Spinal cord (tissue), 10 donors: ENCODE data around the gene JADE2. TPM values are rescaled to one million over a fixed set of nuclear protein-coding genes. Genes with fewer than 3 reads are reported as not detected.

Experiments used
- DNase-seq, 6 donors: peaks; one replicate each; pipeline versions ENCODE4 v3.0.0 to v3.0.0-alpha.2; 2013 to 2015; ENCODE audit warnings: low spot score in 6 of 6, low read depth in 4 of 6
- H3K27ac ChIP-seq: one replicate; pipeline ENCODE4 v1.5.1; 2013; ENCODE audit warnings: low read depth, low read length, control low read depth
- H3K27me3 ChIP-seq: one replicate; pipeline ENCODE4 v1.6.1; 2013; ENCODE audit warnings: low read length; ENCODE audit not compliant: control insufficient read depth, insufficient read depth
- H3K36me3 ChIP-seq: one replicate; pipeline ENCODE4 v1.6.1; 2013; ENCODE audit warnings: low read length; ENCODE audit not compliant: control insufficient read depth, insufficient read depth
- H3K4me1 ChIP-seq: one replicate; pipeline ENCODE4 v1.6.1; 2013; ENCODE audit warnings: low read length; ENCODE audit not compliant: control insufficient read depth, insufficient read depth
- H3K4me3 ChIP-seq: one replicate; pipeline ENCODE4 v1.5.1; 2013; ENCODE audit warnings: low read depth, low read length, control low read depth
- H3K9me3 ChIP-seq: one replicate; pipeline ENCODE4 v1.6.1; 2013; ENCODE audit warnings: low read length; ENCODE audit not compliant: control insufficient read depth, insufficient read depth
- WGBS: methylation state at CpG from one replicate; pipeline ENCODE4 v1.1.5; 2013; ENCODE audit warnings: missing lambda C conversion rate; ENCODE audit not compliant: insufficient coverage; 5-methylcytosine and 5-hydroxymethylcytosine counted together
- polyA plus RNA-seq, 2 donors: library from polyadenylated mRNA; unstranded; fragments of 120-200 nt; gene quantifications; one replicate each; pipeline ENCODE4 v1.2.1, GENCODE V29; 2013; ENCODE audit not compliant: insufficient read length in 2 of 2
- total RNA-seq, 2 donors: library from RNA; depleted of rRNA in 1 of 2; stranded (reverse); fragments of 120-200 nt in 1 of 2; fragments of >200 nt in 1 of 2; gene quantifications; one replicate each; pipeline versions ENCODE4 v1.2.3 to v1.2.4, GENCODE V29; 2013 to 2014
- donor health status: healthy.

The JADE2 gene
- total and polyA plus RNA-seq, 4 donors: 6.0 to 12.1 (median 8.9) TPM

DNA sequence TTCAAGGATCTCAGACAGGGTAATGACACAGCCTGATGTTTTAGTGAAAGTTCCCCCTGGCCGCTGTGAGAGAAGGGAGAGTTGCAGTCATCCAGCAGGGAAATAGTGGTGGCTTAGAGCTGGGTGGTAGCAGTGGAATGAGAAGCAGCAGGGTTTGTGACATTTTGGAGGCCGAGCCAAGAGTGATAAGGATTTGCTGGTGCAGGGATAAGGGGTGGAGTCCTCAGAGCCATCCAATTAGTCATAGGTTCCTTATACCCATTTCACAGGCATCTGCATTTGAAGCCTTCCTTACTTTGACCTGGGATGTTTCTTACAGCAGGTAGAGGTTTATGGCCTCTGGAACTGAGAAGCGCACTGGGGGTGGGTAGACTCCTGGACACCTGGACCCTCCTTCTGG lies 12.8 kb downstream of the JADE2 start:
- H3K27me3 ChIP-seq: no peaks in the 10 kb centered on the region
- H3K36me3 ChIP-seq: peaks cover 37% of the 10 kb centered on the region
- no peak overlapping the region for H3K4me3 ChIP-seq
- no peaks in the 10 kb centered on the region for H3K9me3 ChIP-seq
- 100% methylated on average over 1 of the region's 3 CpGs for WGBS
- no peak overlapping the region for H3K27ac ChIP-seq
- no peak for DNase-seq
- H3K4me1 ChIP-seq: peaks cover 6% of the 10 kb centered on the region

DNA sequence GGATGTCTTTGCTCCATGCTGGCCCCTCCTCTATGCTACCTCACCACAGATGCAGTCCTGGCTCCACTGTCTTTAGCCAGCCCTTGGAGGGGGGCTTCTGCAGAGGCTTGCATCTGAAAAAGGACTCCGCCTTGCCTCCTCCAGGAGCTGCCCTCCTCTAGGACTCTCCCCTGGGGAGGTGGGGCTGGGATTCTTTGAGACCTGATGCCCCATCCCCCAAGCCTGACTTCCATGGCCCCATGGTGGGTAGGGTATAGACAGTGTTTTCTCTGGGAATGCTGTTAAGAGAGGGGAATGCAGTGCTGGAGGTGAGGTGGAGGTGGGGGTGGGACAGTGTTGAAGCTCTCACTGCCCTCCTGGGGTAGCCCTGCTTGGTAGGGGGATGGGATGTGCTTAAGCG lies 14.3 kb downstream of the JADE2 start:
- DNase-seq: no peak
- Histone ChIP-seq H3K4me3 (no peak overlapping the region), H3K4me1 (peaks cover 17% of the 10 kb centered on the region), H3K27ac (no peak overlapping the region), H3K36me3 (peaks cover 44% of the 10 kb centered on the region), H3K9me3 (no peaks in the 10 kb centered on the region), H3K27me3 (no peaks in the 10 kb centered on the region)
- WGBS: no CpG with 5 or more reads among the region's 2 CpGs

DNA sequence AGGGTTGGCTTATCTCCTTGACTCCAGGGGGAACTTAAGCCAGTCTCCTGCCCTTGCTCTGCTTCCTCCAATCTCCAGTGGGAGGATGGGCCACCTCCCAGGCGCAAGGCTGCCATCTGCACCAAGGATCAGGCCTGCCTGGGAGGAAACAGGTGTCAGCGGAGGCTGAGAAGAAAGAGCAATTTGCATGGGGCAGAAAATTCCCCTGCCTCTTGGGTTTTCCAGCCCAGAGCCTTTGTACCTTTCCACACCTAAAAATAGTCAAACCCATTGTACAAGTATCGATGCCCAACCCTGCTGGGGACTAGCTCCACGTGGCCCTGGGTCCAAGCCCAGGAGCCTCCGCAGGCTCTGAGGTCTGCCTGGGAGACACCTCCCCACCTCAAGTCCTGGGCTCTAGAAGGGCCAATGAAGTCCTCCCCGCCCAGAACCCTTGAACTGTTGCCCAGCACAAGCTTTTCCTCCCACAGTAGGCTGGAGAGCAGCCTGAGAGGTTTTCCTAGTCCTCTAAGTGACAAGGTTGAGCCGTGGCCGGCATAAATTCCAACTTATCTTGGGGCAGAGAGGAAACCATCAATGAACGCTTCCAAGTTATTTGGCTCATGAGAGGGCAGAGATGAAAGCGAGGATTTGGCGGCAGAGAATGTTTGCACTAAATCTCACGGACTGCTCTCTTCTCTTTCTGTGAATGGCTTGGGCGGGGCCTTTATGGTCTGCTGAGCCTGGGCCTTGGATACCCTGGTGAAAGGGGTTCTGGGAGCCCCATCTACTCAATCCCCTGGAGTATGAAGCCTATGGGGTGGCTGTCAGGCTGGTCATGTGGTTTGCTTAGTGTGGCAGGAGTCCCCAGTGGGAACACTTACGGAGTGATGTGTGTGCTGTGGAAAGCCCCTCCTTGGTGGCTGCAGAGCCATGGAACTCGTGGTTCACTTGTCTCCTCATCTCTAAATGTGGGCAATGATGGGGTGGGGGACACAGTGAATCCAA lies 15.6 kb downstream of the JADE2 start:
- no peak overlapping the region for H3K27ac ChIP-seq
- peaks cover 44% of the 10 kb centered on the region for H3K36me3 ChIP-seq
- H3K4me1 ChIP-seq: peaks cover 23% of the 10 kb centered on the region
- DNase-seq: no peak
- WGBS: 79% methylated on average over 12 of the region's 15 CpGs
- no peaks in the 10 kb centered on the region for H3K27me3 ChIP-seq
- H3K9me3 ChIP-seq: no peaks in the 10 kb centered on the region
- H3K4me3 ChIP-seq: no peak overlapping the region

DNA sequence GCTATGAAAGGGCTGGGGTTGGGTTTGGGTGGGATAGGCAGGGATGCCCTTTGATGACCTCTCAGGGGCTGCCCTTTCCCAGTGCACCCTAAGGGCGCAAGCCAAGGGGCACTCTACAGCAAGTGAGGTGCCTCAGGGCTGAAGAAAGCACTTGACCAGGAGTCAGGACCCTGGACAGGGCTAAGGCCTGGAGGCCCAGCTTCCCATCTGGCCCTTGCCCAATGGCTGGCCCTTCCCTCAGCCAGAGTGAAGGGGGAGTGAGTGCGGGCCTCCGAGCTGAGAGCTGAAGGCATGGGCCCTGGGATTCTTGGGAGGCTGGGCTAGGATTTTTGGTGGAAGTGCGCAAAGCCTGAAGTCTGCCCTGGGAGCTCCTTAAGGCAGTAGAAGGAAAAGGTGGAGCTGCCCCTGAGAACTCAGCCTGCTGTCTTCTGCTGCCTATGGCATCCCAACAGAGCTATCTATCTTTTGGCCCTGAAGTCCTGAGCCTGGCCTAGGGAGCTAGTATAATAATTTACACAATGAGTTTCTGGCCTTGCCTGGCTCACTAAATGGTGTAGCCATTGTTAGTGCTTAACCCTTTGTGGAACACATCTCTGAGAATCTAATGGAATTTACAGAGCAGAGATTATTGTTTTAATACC lies 16.4 kb downstream of the JADE2 start:
- H3K36me3 ChIP-seq: peaks cover 40% of the 10 kb centered on the region
- peak in 1 of 6 donors; percentile 58 for DNase-seq
- no peaks in the 10 kb centered on the region for H3K27me3 ChIP-seq
- H3K27ac ChIP-seq: no peak overlapping the region
- peaks cover 26% of the 10 kb centered on the region for H3K4me1 ChIP-seq
- 54% methylated on average over 4 of the region's 4 CpGs for WGBS
- no peak overlapping the region for H3K4me3 ChIP-seq
- no peaks in the 10 kb centered on the region for H3K9me3 ChIP-seq

DNA sequence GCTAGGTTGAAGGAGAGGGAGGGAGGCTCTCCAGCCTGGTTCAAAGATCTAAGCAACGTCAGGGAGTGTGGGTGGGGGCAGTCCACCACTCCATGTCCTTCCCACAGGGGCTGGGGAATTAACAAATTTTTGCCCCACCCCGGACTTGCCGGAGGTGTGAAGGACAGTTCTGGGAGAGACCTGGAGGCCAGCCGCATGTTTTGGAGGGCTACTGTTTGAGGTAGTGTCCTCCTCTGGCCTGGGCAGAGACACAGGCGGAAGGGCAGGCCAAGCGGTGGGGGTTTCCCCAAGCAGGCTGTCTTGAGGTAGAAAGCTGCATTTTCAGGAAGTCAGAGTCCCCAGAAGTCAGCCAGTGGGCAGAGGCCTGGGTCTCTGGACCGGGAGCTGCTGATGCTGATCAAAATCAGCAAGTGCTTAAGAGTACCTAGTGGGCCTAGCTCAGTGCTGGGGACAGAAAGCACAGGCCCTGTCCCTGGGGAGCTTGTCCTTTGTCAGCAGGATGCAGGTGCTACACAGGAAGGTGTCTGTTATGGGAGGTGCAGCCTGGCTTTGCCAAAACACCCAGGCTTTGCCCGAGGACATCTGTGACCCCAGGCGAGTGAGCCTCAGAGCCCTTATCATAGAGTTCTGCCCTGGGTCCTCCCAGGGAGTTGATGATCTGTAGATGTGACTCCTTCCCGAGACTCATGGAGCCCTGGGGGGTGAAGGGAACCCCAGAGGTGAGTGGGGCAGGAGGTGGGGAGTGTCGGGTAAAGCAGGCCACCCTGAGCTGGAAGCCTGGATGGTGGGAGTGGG lies 18.5 kb downstream of the JADE2 start:
- 91% methylated on average over 7 of the region's 11 CpGs for WGBS
- Histone ChIP-seq H3K36me3 (peaks cover 30% of the 10 kb centered on the region), H3K9me3 (no peaks in the 10 kb centered on the region), H3K4me1 (peaks cover 46% of the 10 kb centered on the region), H3K27me3 (no peaks in the 10 kb centered on the region), H3K27ac (no peak overlapping the region), H3K4me3 (no peak overlapping the region)
- no peak for DNase-seq

DNA sequence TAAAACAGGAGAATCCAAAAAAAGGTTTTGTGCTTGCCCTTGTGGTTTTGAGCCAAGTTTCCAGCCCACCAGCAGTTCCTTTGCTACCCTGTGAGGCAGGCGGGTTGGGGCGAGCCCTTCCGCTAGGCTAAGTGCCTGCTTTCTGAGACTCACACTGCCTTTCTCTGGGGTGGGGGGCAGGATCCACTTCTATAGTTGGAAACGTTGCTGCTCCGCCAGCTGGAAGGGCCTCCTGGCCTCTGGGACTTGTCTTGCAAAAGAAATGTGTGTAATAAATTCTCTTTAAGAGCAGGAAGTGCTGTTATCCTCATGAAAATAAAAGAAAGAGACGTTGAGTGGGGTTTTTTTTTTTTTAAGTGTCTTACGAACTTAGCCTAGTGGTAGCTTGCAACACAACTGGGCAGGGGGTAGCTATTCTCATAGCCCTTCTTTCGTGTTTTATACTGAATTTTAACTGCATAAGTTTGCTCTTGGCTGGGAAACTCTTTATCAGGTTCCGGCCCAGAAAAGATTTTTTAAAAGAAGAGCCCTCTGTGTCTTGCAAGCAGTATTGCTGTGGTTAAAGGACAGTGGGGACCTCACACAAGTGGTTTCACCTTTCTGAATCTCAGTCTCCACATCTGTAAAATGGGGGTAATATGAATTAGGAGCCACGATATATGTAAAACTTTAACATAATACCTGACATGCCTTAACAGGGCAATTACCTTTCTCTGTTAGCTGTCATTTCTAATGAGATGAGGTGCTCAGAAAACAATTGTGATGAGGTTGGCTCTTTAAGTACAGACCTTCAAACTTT lies 19.8 kb downstream of the JADE2 start:
- Histone ChIP-seq H3K36me3 (peaks cover 20% of the 10 kb centered on the region), H3K27ac (no peak overlapping the region), H3K4me1 (peaks cover 46% of the 10 kb centered on the region), H3K27me3 (no peaks in the 10 kb centered on the region), H3K9me3 (no peaks in the 10 kb centered on the region), H3K4me3 (no peak overlapping the region)
- DNase-seq: peak in 1 of 6 donors; percentile 72
- WGBS: 54% methylated on average over 2 of the region's 10 CpGs

DNA sequence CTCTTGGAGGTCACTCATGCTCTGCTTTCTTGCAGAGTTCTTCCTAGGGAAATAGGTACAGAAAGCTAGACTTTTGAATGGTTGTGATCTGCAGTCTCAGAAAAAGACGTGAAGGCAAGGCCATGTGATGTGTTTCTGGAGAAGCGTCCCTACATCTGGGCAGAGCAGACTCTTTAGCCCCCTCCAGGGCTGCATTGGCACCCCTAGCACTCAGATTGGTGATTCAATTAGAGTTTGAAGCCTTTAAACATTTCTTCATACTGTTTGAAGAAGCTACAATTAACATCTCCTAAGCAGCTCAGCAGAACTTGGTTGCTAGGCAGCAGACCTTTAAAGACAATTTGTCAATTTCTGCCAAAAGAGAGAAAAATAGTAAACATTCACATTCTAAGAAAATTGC lies 21.6 kb downstream of the JADE2 start:
- Histone ChIP-seq H3K36me3 (peaks cover 11% of the 10 kb centered on the region), H3K27ac (no peak overlapping the region), H3K9me3 (no peaks in the 10 kb centered on the region), H3K4me1 (peaks cover 40% of the 10 kb centered on the region), H3K27me3 (no peaks in the 10 kb centered on the region), H3K4me3 (no peak overlapping the region)
- DNase-seq: peak in 1 of 6 donors; percentile 49
- 18% methylated on average over 2 of the region's 2 CpGs for WGBS

DNA sequence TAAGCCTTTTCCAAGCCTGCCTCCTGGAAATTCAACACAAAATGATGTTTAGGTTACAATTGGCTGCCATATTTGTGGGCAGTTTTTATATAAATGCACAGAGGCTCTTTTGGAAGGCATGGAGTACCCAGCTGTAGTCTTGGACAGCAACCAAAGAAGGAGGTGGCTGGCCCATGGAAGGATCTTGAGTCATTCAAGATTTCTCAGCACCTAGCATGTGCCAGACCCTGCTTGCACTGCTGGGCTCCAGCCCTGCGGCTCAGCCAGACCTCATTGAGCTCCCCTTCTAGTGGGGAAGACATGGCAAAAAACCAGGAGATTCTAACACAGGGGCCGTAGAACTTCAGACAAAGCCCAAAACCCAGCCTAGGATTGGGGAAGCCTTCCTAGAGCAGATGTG lies 22.1 kb downstream of the JADE2 start:
- H3K4me3 ChIP-seq: no peak overlapping the region
- WGBS: 43% methylated on average over 1 of the region's 2 CpGs
- peaks cover 13% of the 10 kb centered on the region for H3K36me3 ChIP-seq
- no peak overlapping the region for H3K27ac ChIP-seq
- H3K27me3 ChIP-seq: no peaks in the 10 kb centered on the region
- H3K4me1 ChIP-seq: peaks cover 40% of the 10 kb centered on the region
- peak in 2 of 6 donors; percentile 59 to 85 for DNase-seq
- H3K9me3 ChIP-seq: no peaks in the 10 kb centered on the region
